GM12891 (cell line): ENCODE results near the gene KLK13.

Source experiments
- POLR2A ChIP-seq: IDR thresholded peaks from 2 replicates; pipeline ENCODE4 v1.6.1; 2011; ENCODE audit warnings: low read depth, low read length, control low read depth
- POLR2AphosphoS5 ChIP-seq: IDR thresholded peaks from 2 replicates; pipeline ENCODE4 v1.6.1; 2011; ENCODE audit warnings: low read depth, low read length, control low read depth
- SPI1 ChIP-seq: IDR thresholded peaks from 2 replicates; pipeline ENCODE4 v1.6.1; 2011; ENCODE audit warnings: low read depth, low read length, control low read depth
- TAF1 ChIP-seq: IDR thresholded peaks from 2 replicates; pipeline ENCODE4 v1.6.1; 2011; ENCODE audit warnings: low read depth, low read length, control low read depth

DNA sequence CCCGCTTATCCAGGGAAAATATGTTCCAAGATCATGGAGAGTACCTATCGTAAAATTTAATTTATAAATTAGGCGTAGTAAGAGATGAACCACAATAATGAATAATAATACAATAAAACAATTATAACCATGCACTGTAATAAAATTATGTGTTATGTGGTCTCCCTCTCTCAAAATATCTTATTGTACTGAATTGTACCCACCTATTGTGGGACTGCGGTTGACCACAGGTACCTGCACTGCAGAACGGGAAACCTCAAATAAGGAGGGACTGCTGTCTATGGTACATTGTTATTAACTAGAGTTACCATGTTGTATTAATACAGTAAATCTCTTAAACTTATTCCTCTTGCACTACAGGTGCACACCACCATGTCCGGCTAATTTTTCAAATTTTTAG lies 24.7 kb downstream of the KLK13 start:
- TF ChIP-seq POLR2A (no peak), POLR2AphosphoS5 (no peak), TAF1 (no peak), SPI1 (no peak)
